CD4-positive, alpha-beta T cell treated with Interleukin-15 for 4 hours (primary cell): ENCODE data around the gene SORBS2.
A peak's percentile ranks its signal among the peaks of the same experiment; 100 is the strongest.

Experiments used
- DNase-seq: peaks from one replicate; pipeline ENCODE4 v3.0.0-alpha.2; 2020; ENCODE audit warnings: low spot score

The SORBS2 gene

DNA sequence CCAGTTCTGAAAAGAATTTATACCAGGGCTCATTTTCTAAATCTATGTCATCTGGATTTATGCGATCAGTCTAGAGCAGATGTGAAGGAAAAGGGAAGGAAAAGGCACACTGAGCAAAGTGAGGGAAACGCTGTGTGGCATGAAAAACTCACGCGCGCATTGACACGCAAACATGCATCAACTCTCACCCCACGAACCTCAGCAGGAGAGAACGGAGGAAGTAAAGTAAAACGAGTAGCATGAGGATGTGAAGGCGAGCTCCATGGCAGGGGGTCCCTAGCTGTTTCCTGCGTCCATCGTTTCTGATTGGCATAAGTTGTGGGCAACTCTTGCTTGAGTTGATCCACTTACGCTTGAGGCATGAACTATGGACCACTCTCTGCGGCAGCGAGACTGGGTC is 173.9 kb downstream of the SORBS2 start:
- DNase-seq, result no peak

DNA sequence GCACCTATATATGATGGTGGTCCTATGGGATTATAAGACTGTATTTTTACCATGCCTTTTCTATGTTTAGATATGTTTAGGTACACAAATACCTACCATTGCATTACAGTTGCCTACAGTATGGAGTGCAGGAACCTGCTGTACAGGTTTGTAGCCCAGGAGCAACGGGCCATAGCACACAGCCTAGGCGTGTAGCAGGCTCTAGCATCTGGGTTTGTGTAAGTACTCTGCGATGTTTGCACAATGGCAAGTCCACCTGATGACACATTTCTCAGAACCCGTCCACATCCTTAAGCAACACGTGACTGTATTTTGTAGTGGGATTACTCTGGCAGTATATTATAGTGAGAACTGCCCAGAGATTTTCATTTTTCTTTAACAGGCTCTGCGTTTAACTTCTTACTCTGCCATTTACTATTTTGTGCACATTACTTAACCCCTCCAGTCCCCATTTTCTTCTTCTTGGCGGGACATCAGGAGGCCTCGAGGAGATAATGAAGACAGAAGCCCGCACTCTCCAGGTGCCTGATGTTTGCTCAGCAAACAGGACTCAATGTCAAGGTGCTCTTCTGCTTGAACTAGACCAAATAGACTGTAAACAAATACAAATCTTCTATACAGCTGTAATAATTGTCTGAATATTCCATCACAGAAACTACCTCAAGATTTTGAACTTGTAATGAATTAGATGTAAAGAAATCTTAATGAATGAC is 174.7 kb downstream of the SORBS2 start:
- no peak for DNase-seq

DNA sequence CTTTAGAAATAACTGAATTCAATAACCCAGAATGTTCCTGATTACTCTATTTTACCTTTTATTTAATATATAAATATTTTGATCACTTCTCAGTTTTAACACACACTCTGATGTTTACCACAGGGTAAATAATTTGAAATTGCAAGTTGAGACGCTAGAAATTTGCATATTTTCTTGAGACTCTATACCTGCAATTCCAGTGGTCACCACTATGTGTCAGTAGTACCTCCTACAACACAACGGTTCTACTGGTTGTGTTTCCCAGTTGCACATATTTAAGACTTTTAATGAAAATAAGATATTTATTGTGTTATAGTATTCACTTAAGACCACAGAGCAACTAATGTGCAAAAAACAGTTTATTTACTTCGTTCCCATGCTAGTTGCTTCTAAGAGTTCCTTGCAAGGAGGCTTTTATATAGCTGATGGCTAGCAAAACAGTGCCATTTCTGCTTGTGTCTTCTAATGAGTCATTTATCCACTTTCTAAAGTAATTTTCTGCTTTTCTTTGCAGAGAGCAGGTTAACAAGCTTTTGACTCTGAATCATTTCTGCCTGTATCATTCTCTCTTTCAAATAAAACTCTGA is 177.8 kb downstream of the SORBS2 start:
- DNase-seq, result no peak

DNA sequence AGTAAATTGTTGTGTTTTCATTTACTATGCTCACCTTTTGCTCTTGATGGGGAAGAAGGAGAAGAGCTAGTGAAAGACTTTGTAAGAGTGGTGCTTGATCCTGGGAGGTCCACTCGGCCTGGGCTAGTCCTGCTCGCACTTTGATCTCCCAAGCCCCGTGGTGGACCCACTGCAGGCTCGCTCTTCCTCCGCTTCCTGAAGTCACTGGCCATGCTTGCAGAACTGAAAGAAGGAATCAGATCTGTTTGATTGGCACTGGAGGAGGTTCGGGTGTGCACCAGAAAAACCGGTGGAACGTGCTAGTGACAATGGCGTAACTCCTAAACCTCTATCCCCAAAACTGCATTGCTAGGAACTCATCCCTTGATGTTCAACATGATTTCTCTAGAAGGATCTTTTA is 185.2 kb downstream of the SORBS2 start:
- DNase-seq, result no peak

DNA sequence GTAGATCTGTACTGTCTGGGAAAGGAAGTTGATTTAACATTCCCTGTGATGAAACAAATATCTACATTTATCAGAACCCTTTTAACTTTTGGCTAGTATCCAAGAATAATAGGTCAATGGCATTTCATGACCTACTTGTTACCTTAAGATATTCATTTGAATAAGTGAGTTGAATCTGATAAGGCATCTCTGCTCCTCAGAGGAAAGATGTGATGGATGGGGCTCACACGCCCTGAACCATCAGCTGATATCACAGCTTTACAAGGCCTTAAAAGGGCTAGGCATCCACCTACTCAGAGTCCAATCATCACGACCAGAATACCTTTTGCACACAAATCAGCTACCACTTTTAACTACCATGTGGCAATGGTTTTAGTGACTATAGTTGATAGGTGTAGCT is 186.5 kb downstream of the SORBS2 start:
- no peak for DNase-seq

DNA sequence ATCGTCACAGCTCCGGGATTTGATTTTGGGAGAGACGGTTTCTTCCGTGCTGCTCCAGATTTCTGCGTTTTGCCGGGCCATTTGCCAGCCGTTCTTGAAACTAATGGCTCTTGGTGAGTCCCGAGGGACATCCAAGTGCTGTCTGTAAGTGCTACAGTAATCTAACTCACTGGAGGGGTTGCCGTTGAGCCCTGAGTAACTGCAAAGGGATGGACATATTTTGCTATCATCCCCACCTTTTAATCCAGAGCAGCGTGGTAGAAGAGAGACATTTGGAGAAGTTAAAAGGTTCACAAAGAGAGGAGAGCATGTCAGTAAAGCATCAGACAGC is 187.8 kb downstream of the SORBS2 start:
- no peak for DNase-seq

DNA sequence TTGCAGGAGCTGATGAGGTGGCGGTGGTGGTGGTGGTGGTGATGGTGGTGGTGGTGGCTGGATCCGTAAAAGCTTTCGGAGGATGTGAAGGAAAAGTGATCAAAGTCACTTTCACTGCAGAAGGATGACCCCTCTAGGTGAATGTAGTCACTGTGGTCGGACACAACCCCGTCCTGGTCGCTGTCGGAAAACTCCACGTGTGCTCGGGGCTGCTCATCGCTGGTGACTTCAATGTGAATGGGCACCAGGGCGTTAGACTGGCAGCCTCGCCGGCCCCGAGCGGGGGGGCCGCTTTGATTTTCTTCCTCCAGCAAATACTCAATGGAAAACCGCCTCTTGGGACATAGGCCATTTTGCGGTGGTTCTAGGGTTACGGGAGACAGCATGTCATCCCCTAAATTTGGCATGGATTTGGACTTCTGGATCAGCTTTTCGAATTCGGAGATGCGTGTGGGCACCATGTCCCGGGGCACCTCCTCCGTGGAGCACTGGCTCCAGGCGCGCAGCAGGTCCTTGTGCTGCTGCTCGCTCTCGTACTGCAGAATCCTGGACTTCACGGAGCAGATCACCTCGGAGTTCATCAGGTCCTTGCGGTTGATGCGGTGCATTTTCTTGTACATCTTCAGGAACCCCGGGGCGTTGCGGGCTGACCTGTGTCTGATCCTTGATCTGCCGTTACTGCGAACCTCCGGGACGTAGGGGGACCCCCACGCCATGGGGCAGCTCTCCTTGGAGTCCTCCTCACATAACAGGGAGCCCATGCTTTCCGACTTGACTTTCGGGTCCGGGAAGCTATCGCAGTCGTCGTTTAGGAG is 188.3 kb downstream of the SORBS2 start:
- no peak for DNase-seq

DNA sequence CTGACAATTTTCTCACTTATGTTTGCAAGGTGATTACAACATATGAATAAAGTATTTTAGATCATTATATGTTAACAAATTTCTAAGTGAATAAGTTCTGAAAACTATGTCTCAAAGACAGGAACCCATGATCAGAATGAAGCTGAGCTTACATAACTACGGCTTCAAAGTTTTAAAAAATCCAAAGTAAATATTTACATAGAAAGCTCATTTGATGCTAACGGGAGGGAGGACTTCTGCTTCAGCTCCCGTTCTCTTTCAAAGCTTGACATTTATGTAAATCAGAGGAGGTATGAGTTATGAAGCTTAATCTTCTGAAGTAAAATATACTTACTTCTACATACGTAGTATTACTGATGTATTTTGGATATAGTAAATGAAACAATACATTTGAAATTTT is 203.8 kb downstream of the SORBS2 start:
- DNase-seq, result no peak

DNA sequence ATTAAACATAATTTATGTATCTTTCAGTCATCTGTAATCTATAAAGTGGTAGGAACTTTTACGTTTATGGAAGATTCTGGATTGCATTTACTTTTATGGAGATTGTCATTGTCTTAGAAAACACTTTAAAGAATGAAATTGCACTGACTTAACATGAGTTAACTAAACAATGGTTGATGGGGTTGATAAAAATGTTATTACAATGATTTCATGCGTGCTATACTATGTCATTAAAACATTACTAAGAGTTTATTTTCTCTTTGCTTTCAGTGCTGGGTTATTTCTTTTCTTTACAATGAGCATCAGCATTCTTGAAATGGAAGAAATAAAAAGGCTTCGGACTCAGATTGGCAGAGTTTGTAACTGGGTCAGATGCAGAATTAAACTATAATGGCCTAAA is 209.6 kb downstream of the SORBS2 start:
- DNase-seq, result no peak

DNA sequence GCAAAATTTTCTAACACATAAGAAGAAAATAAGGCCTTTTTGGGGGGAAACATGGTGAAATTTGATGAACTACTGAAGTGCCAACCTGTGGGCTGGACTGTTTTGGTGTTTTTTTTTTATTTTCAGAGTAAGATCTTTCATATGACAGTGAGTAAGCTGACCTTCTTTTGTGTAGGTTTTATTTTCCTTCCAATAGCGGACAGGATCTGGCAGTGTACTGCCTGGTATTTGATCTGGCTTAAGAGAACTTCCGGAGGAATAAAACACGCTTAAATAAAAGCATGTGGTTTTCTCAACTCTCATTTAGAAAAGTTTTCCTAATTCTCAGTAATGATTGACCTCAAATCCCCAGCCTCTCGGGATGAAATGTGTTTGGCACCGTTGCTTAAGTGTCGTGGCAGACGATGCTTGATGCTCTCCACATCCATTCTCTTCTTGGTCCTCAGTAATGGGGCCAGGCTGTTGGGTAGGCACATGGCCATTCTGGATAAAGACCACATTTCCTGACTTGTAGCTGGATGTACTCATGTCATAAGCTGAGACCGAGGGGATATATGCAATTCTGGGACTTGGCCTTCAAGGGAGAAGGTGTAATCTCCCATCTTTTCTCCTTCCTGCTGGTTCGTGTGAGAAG is 211.1 kb downstream of the SORBS2 start:
- no peak for DNase-seq

DNA sequence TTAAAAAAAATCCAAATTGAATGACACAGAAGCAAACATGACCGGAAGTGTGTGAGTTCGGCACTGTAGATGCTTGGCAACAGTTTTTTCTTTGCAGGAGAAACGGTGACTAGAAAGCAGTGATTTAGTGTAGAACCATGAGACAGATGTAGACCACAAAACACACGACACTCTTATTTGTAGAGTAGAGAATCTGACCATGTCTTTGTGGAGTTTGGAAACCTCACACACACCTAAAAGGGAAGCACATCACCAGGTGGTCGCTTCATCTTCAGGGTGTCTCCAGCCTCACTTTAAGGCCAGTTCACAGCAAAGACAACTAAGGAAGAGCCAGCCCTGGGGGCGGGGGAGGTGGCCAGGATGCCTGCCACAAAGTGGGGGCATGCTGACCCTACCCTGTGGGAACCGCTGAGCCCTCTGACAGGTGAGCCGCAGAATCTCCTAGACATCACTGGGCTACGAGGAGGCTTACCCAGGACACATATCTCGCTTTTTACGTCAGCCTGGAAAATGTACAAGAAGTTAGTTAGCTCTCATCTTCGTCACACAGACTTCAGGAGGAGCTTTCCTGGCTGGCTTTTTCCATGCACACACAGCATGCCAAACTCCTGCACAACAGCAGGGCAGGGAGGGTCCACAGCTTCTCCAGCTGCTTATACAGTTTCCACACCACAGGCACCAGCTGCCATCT is 212.3 kb downstream of the SORBS2 start:
- no peak for DNase-seq

DNA sequence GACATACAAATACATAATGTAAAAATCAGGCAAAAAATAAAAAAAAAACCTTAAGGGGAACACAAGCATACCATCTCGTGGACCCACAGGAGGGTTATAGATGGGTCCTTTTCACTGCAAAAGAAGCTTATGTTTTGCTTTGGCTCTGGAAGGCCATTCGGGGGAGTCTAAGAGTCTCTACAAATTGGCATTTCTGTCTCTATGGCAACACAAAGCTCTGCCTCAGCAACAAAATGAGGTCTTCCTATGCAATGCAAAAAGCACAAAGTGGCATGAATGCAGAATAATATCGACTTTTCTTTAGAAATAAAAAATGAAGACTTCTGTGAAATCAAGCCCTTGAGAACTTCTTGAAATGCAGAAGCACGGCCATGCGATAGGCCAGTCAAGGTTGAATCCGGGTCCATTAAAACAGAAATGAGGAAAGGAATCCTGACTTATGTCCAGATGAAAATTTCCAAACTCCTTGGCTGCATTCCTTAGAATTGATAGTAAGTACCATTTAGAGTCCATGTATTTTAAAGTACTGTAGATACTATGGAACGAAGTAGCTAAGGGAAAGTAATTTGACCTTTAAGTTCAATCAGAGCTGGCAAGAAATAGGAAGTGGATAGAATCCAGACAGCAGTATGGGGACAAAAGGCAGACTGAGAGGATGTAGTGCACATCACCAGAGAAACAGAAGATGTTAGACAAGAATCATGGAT is 213.0 kb downstream of the SORBS2 start:
- no peak for DNase-seq

DNA sequence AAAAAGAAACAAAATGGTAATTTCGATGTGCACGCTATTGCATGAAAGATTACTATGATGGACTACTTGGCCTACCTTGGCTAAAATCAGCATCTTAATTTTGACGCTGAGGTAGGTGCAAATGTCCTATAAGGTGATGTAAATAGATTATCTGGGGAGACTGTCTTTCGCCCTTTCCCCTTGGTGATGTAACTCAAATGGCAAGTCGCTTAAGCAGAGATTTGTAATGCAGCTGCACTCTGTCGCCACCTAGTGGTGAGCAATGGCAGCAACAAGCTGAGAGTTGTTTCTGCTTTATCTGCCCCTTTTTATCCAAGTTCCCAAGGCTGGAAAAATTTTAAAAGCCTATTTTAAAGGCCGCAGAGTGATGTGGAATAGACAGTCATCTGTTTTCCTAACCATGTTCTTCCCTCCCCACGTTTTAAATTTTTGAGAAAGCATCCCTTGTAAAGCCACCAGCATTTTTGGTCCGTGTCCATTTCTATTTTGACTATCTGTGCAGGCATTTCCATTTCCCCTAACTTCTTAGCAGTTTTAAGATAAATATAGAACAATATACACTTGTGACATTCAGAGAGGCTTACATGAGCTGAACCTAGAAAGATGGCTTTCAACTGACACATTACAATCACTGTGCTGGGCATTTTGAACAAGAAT is 214.3 kb downstream of the SORBS2 start:
- peak; percentile 64 for DNase-seq

DNA sequence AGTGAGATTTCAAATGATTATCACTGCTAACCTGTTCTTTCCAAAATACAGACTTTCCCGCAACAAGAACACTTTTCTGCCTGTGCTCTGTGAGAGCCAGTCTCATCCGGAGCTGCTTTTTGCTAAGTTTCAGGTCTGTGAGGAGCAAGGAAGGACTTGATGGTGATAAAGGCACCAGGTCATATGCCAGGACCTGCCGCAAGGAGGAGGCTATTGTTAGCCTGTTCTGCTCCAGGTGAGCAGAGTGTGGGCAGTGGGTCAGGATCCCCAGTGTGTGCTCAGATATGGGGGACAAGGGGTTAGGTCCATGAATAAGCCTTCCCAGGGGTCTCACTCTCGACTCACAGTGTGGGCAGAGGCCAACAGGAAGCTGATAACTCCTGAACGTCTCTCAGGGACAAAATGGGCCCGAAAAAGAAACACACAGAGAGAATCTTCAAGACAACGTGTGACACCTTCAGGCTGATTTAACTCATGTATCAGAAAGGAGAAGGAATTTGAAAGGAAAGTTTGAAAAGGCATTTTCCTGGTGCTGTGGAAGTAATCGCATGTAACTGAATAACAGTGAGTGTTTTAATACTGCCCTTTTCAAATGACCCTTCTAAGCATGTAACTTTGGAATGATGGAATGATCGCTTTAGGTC is 219.0 kb downstream of the SORBS2 start:
- no peak for DNase-seq

DNA sequence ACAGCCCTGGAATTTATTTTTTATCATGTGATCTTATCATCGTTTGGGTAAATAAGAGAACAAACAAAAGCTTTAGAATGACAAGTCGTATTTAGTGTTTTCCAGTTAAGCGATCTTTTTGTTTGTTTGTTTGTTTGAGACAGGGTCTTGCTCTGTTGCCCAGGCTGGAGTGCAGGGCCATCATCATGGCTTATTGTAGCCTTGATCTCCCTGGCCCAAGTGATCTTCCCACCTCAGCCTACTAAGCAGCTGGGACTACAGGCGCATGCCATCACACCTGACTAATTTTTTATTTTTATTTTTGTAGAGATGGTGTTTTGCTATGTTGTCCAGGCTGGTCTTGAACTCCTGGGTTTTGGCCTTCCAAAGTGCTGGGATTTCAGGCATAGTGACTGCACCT is 219.6 kb downstream of the SORBS2 start:
- DNase-seq, result no peak

DNA sequence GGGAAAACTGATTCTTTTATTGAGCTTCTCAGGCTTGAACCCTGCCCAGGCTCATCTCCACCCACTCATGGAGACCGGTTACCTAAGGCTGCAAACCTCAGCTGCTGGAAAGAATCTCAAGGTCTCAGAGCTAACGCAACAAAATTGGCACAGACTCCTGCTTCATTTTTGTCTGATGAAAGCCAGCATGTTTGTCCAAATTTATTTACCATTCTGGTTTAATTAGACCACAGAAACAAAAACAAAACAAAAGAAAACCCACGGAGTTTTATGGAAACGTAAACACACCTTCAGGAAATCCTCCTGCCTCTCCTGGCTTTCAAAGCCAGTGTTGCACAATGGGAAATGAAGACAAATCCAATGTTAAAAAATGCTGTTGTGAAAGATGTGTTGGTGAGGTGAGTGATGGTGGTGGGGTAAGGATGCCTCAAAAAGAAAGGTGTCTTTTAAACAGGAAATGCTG is 220.3 kb downstream of the SORBS2 start:
- no peak for DNase-seq

DNA sequence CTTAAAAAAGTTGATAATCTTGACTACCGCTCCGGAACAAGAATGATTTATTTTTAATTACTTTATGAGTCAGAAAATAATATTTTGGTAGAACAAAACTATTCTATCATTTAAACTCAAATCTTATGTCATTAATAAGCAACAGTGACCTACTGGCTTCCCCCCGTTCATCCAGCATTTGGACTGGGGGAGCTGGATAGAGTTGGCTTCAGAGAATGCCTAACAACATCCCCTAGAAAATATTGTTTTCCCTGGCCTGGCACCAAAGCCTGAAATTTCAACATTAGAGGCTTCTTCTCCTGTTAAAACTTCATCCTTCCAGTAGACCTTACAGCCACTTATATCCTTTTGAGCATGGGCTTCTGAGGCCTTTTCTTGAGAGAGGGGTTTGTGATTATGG is 221.0 kb downstream of the SORBS2 start:
- no peak for DNase-seq

DNA sequence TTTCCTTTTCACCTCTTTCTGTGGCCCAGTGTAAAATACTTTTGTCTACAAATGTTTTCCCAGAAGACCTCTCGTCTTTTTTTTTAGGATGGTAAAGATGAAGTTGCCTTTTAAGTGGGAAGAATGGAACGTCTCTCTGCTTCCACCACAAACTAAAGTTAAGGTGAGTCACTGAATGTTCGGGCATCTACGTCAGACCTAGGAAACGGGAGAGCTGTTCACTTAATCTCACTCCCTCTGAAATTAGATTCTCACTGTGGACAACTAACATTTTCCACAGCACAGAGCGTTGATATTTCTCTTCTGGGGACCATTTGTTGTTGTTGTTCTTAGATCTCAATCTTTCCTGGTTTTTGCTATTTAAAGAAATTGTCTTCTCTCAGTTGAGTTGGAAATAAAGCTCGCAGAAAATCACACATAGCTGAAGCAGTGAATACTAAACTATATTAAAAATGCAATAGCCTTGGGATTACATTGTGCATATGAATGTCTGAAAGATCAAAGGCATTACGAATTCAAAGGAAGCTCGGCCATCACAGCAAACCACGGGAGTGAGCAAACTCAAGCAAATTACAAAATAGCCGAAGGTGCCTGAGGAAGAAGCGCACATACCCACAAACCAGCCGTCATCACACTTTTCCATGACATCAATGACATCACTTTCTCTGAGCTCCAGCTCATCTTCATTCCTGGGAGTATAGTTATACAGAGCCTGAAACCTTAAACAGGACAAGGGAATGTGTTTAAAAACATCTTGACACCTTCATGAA is 222.7 kb downstream of the SORBS2 start:
- no peak for DNase-seq

DNA sequence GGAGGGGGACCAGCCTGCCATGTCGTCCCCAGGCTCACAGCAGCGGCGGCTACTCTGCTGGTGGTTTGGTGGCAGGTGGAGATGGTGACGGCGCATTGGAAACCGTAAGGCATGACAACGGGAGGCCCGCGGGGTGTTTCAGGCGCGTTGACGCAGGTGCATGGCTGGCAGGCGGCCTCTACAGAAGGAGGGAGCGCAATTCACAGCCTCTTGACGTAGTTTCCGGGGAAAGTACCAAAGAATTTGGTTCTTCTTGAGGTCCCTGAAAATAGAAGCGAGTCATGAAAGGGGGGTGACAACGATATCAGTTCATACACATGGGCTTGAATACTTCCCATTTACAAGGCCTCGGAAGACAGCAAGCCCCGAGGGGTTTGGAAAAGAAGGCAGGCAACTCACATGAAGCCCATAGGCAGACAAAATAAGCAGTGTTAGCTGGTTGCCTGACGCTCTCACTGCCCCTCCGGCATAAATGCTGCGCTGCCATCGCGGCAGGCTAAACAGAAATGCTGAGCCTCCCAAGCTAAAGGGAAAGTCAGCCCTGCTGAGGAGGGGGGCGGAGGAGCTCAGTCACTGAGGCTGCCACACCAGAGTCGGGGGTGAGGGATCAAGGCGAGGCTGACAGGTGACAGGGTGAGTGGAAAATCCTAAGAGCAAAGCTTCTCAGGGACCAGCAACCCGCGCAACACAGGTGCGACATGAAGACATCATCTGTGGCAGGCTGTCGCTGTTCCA is 224.4 kb downstream of the SORBS2 start:
- peak; percentile 5 for DNase-seq
